Ovary (tissue), 3 donors: ENCODE data around the gene MIER3.
"Not testable (repeated sequence)": the region's sequence is repeated elsewhere in the genome, so short reads cannot be mapped to it uniquely, and the experiment has no call there.

Experiments used
- CTCF ChIP-seq, 3 donors: fragments of 450-650 bp in 2 of 3; fragments of 200-600 bp in 1 of 3; IDR thresholded peaks; one replicate each; pipeline versions ENCODE4 v1.5.1 to v1.8.0; 2016 to 2022; ENCODE audit warnings: antibody characterized with exemption in 3 of 3, mild to moderate bottlenecking in 1 of 3
- EP300 ChIP-seq: sonication (generic); formaldehyde crosslinking; IDR thresholded peaks from one replicate; pipeline ENCODE4 v1.6.1; 2017; ENCODE audit warnings: antibody characterized with exemption
- donor health status: DM: no; HTN: no; CAD: no.

DNA sequence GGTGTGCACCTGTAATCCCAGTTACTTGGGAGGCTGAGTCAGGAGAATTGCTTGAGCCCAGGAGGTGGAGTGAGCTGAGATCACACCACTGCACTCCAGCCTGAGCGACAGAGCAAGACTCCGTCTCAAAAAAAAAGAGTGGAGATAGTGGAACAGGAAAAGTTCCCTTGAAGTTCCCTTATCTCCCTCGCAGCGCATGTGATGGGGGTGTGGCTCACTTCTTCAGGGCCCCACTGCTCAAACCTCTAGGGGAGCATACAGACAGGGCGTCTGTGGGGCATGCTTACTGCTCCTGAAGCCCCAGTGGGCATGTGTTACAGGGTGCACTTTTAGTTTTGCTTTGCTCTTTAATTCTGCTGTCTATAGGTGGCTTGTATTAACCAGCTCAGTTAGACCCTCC is 27.6 kb upstream of the MIER3 start:
- TF ChIP-seq CTCF (IDR thresholded peaks at IDR 0.05); EP300: not testable (repeated sequence)
